Natural killer cell (primary cell): ENCODE measurements around the gene SOWAHC. TPM values are rescaled to one million over a fixed set of nuclear protein-coding genes. Genes with fewer than 3 reads are reported as not detected.

ENCODE experiments used
- ATAC-seq, 3 donors: fragments of 150-1000 bp in 2 of 3; fragments of 200-7000 bp in 1 of 3; cut with Tn5 transposase; 1 replicate in 1 of 3; 2 replicates in 2 of 3; pipeline ENCODE4 v1.10.0; 2021; ENCODE audit warnings: mild to moderate bottlenecking in 2 of 3, moderate library complexity in 2 of 3
- DNase-seq, 2 donors: peaks; one replicate each; pipeline versions ENCODE4 v3.0.0 to v3.0.0-alpha.2; 2013 to 2021; ENCODE audit warnings: mixed read lengths in 1 of 2
- H3K27ac ChIP-seq: one replicate; pipeline ENCODE4 v1.5.1; 2013; ENCODE audit warnings: mild to moderate bottlenecking, low read length
- H3K27me3 ChIP-seq: one replicate; pipeline ENCODE4 v1.6.1; 2013; ENCODE audit warnings: low read length; ENCODE audit not compliant: control insufficient read depth, insufficient read depth
- H3K36me3 ChIP-seq: one replicate; pipeline ENCODE4 v1.6.1; 2013; ENCODE audit warnings: low read length; ENCODE audit not compliant: control insufficient read depth, insufficient read depth
- H3K4me1 ChIP-seq: one replicate; pipeline ENCODE4 v1.6.1; 2013; ENCODE audit warnings: low read length; ENCODE audit not compliant: control insufficient read depth, insufficient read depth
- H3K4me3 ChIP-seq: one replicate; pipeline ENCODE4 v1.5.1; 2013; ENCODE audit warnings: low read length
- H3K9me3 ChIP-seq: one replicate; pipeline ENCODE4 v1.6.1; 2013; ENCODE audit warnings: low read length; ENCODE audit not compliant: control insufficient read depth, insufficient read depth
- H3K27ac Mint-ChIP-seq, 2 donors: one replicate each; pipeline ENCODE4 v1.8.0; 2022; ENCODE audit warnings: mild to moderate bottlenecking in 2 of 2, mixed read lengths in 2 of 2, moderate library complexity in 1 of 2
- H3K27me3 Mint-ChIP-seq, 2 donors: one replicate each; pipeline ENCODE4 v1.8.0; 2022; ENCODE audit warnings: low read depth in 2 of 2, mixed read lengths in 2 of 2
- H3K36me3 Mint-ChIP-seq: one replicate; pipeline ENCODE4 v1.8.0; 2022; ENCODE audit warnings: mixed read lengths
- H3K4me1 Mint-ChIP-seq, 2 donors: one replicate each; pipeline ENCODE4 v1.8.0; 2022; ENCODE audit warnings: mixed read lengths in 2 of 2
- H3K4me3 Mint-ChIP-seq: one replicate; pipeline ENCODE4 v1.8.0; 2022; ENCODE audit warnings: mild to moderate bottlenecking, moderate library complexity, mixed read lengths
- H3K9me3 Mint-ChIP-seq, 2 donors: one replicate each; pipeline ENCODE4 v1.8.0; 2022; ENCODE audit warnings: mixed read lengths in 2 of 2
- WGBS: methylation state at CpG from one replicate; pipeline ENCODE4 v1.1.7; 2013; ENCODE audit warnings: missing lambda C conversion rate; ENCODE audit not compliant: insufficient coverage; 5-methylcytosine and 5-hydroxymethylcytosine counted together
- intact Hi-C: fragments of 100-400 bp; cut with micrococcal nuclease; formaldehyde crosslinking; loops from one replicate; pipeline ENCODE4 v1.14.2; 2022
- total RNA-seq, 4 donors: library from RNA; stranded (reverse); fragments of 120-200 nt in 1 of 4; gene quantifications; one replicate each; pipeline versions ENCODE4 v1.2.3 to v1.2.4, GENCODE V29; 2013 to 2022
- TF ChIP-seq, protein P1 (sequence below): fragments of 200-600 bp; IDR thresholded peaks from one replicate; pipeline ENCODE4 v1.8.0; 2022; ENCODE audit warnings: antibody characterized with exemption

SOWAHC gene
- total RNA-seq, 3 donors from 2014 or later (not counting 1 experiment from before 2014, with no cell fraction given) = 0.16 to 0.32 (median 0.23) TPM

GRCh38 chr2:109659396-109660045 lies 45.4 kb downstream of the SOWAHC start:
- DNase-seq = no peak
- intact Hi-C loops = no loop called here
- Mint-ChIP-seq H3K9me3 (no peaks in the 10 kb centered on the region), H3K36me3 (no peaks in the 10 kb centered on the region), H3K4me1 (no peaks in the 10 kb centered on the region), H3K27ac (no peak overlapping the region), H3K4me3 (no peak overlapping the region), H3K27me3 (peaks cover 7 to 8% of the 10 kb centered on the region in 2 donors)
- no peaks in the 10 kb centered on the region for H3K9me3 ChIP-seq
- no peaks in the 10 kb centered on the region for H3K27me3 ChIP-seq
- TF ChIP-seq, protein P1, sequence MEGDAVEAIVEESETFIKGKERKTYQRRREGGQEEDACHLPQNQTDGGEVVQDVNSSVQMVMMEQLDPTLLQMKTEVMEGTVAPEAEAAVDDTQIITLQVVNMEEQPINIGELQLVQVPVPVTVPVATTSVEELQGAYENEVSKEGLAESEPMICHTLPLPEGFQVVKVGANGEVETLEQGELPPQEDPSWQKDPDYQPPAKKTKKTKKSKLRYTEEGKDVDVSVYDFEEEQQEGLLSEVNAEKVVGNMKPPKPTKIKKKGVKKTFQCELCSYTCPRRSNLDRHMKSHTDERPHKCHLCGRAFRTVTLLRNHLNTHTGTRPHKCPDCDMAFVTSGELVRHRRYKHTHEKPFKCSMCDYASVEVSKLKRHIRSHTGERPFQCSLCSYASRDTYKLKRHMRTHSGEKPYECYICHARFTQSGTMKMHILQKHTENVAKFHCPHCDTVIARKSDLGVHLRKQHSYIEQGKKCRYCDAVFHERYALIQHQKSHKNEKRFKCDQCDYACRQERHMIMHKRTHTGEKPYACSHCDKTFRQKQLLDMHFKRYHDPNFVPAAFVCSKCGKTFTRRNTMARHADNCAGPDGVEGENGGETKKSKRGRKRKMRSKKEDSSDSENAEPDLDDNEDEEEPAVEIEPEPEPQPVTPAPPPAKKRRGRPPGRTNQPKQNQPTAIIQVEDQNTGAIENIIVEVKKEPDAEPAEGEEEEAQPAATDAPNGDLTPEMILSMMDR = no peak
- no peaks in the 10 kb centered on the region for H3K4me1 ChIP-seq
- 77% methylated on average over 9 of the region's 9 CpGs for WGBS
- no peak overlapping the region for H3K4me3 ChIP-seq
- no peak for ATAC-seq
- H3K27ac ChIP-seq = no peak overlapping the region
- no peaks in the 10 kb centered on the region for H3K36me3 ChIP-seq

- WGBS = 93% methylated on average over 3 of the region's 3 CpGs
- H3K27ac Mint-ChIP-seq = no peak overlapping the region
- H3K36me3 Mint-ChIP-seq = no peaks in the 10 kb centered on the region
These were observed 46.1 kb downstream of the SOWAHC start for GRCh38 chr2:109660046-109660860.

DNA sequence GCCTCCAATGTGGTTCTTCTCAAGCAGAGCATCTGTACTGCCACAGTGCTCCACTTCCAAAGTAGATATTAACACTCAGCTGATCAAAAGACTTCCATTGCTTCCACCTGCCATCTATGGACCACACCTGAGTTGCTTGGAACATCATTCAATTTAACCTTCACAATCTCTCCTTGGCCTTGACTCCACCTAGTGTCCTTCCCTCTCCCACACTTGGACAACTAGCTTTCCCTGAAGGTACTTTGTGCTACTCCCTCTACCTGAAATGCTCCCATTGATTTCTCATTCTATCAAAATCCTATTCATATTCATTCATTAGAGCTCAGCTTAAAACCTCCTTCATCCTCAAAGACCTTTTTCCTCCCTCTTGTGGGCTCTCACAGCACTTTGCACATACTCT lies 48.7 kb downstream of the SOWAHC start:
- no peaks in the 10 kb centered on the region for H3K27me3 ChIP-seq
- H3K4me1 Mint-ChIP-seq = no peaks in the 10 kb centered on the region
- no peak for ATAC-seq
- no peaks in the 10 kb centered on the region for H3K36me3 Mint-ChIP-seq
- H3K36me3 ChIP-seq = no peaks in the 10 kb centered on the region
- no peak overlapping the region for H3K4me3 ChIP-seq
- no peak overlapping the region for H3K4me3 Mint-ChIP-seq
- no peaks in the 10 kb centered on the region for H3K9me3 Mint-ChIP-seq
- H3K9me3 ChIP-seq = no peaks in the 10 kb centered on the region
- H3K27ac Mint-ChIP-seq = no peak overlapping the region
- DNase-seq = no peak
- H3K4me1 ChIP-seq = no peaks in the 10 kb centered on the region
- peaks cover 0 to 8% of the 10 kb centered on the region in 2 donors for H3K27me3 Mint-ChIP-seq
- intact Hi-C loops = no loop called here
- TF ChIP-seq, protein P1 = no peak
- no peak overlapping the region for H3K27ac ChIP-seq

More at GRCh38 chr2:109660046-109660860, 46.1 kb downstream of the SOWAHC start:
- no peaks in the 10 kb centered on the region for H3K36me3 ChIP-seq
- no peaks in the 10 kb centered on the region for H3K27me3 ChIP-seq
- H3K4me1 ChIP-seq = no peaks in the 10 kb centered on the region
- ATAC-seq (no peak), DNase-seq (no peak)
- H3K4me3 ChIP-seq = no peak overlapping the region
- TF ChIP-seq, protein P1 = no peak
- Mint-ChIP-seq H3K4me3 (no peak overlapping the region), H3K9me3 (no peaks in the 10 kb centered on the region), H3K27me3 (peaks cover 7 to 8% of the 10 kb centered on the region in 2 donors), H3K4me1 (no peaks in the 10 kb centered on the region)
- no peak overlapping the region for H3K27ac ChIP-seq
- no peaks in the 10 kb centered on the region for H3K9me3 ChIP-seq
- intact Hi-C loops = no loop called here
